ENCODE results near the gene MGAT1. TPM values are rescaled to one million over a fixed set of nuclear protein-coding genes. Genes with fewer than 3 reads are reported as not detected.
A peak's percentile ranks its signal among the peaks of the same experiment; 100 is the strongest.
"Not testable (repeated sequence)": the region's sequence is repeated elsewhere in the genome, so short reads cannot be mapped to it uniquely, and the experiment has no call there.

MGAT1 gene
- total RNA-seq, 2 donors from 2014 or later = 101 to 115 TPM

DNA sequence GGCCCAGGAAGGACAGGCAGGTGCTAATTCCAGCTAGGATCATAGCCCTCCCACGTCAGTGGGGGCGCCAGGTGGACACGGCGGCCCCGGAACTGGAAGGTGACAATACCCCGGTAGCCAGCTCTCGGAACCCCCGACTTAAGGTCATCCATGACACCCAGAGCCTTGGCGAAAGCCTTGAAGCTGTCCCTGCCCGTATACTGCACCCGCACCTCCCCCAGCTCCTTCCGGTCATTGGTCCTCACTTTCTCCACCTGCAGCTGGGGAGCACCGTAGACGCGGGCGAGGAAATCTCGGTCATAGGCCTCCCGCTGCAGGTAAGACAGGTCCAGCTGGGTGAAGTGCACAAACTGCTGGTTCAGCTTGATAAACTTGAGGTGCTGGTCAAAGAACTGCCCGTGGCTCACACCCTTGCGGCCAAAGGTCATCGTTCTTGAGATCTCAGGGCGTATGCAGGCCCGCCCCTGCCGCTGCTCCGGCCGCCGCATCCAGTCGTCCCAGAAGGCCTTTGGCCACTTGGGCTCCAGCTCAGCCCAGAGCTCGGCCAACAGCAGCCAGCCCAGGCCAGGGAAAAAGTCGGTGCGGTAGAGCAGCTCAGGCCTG lies 10.9 kb downstream of the MGAT1 start:
- no peak overlapping the region for H3K27ac ChIP-seq
- TF ChIP-seq, protein P1, sequence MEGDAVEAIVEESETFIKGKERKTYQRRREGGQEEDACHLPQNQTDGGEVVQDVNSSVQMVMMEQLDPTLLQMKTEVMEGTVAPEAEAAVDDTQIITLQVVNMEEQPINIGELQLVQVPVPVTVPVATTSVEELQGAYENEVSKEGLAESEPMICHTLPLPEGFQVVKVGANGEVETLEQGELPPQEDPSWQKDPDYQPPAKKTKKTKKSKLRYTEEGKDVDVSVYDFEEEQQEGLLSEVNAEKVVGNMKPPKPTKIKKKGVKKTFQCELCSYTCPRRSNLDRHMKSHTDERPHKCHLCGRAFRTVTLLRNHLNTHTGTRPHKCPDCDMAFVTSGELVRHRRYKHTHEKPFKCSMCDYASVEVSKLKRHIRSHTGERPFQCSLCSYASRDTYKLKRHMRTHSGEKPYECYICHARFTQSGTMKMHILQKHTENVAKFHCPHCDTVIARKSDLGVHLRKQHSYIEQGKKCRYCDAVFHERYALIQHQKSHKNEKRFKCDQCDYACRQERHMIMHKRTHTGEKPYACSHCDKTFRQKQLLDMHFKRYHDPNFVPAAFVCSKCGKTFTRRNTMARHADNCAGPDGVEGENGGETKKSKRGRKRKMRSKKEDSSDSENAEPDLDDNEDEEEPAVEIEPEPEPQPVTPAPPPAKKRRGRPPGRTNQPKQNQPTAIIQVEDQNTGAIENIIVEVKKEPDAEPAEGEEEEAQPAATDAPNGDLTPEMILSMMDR (IDR thresholded peaks at IDR 0.05) = no peak
- peak; percentile 17 for DNase-seq
- H3K9ac ChIP-seq (ENCODE audit: low read depth in 2 of 2, low read length in 2 of 2) = no peak overlapping the region
- no peaks in the 10 kb centered on the region for H3K27me3 ChIP-seq
- H3K4me3 ChIP-seq = no peak overlapping the region
- intact Hi-C loops (cut with DNase I) = no loop called here
- H3K4me1 ChIP-seq = no peaks in the 10 kb centered on the region
- H3K9me3 ChIP-seq = no peaks in the 10 kb centered on the region
- peaks cover 17% of the 10 kb centered on the region for H3K36me3 ChIP-seq

DNA sequence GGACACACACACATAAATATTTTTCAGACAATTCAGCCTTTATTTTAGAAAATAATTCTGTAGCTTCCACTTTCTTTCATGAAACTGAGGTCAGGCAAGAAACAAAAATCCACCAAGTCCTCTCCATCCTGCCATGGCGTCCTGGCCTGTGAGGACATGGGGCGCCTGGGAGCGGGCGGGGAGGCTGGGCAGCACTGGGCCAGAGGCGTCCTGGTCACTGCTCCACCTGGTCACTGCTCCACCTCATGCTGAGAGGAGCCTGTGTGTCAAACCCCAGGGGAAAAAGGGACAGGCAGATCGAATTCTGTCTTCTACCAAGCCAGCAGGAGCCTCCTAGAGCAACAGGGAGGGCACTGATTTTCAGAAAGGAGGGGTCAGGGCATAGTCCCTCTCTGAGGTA lies 12.1 kb downstream of the MGAT1 start:
- H3K4me1 ChIP-seq = no peaks in the 10 kb centered on the region
- H3K4me3 ChIP-seq = no peak overlapping the region
- no peaks in the 10 kb centered on the region for H3K27me3 ChIP-seq
- H3K9me3 ChIP-seq = no peaks in the 10 kb centered on the region
- H3K36me3 ChIP-seq = peaks cover 17% of the 10 kb centered on the region
- TF ChIP-seq, protein P1 (IDR thresholded peaks at IDR 0.05) = no peak
- H3K9ac ChIP-seq (ENCODE audit: low read depth in 2 of 2, low read length in 2 of 2) = no peak overlapping the region
- intact Hi-C loops (cut with DNase I) = no loop called here
- DNase-seq = no peak
- no peak overlapping the region for H3K27ac ChIP-seq

DNA sequence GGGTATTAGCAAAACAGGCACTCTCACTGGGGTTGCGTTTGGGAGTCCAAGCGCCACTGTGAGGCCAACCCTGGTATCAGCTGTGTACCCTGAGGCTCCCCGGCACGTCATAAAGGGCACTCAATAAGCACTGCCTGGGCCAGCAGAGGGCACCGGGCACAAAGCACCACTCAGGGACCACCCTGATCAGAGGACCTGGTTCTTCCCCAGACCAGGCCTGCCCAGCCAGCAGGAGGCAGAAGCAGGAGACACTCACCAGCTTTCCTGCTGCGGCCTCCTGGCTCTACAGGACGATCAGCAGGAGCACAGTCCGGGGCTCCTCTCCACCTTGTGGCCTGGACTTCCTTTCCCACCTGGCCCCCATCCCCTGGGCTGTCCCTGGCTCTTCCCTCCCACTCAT lies 12.6 kb downstream of the MGAT1 start:
- Histone ChIP-seq H3K9me3 (no peaks in the 10 kb centered on the region), H3K36me3 (peaks cover 17% of the 10 kb centered on the region), H3K4me1 (no peaks in the 10 kb centered on the region), H3K9ac (ENCODE audit: low read depth in 2 of 2, low read length in 2 of 2) (no peak overlapping the region), H3K4me3 (no peak overlapping the region), H3K27me3 (no peaks in the 10 kb centered on the region), H3K27ac (no peak overlapping the region)
- TF ChIP-seq, protein P1 (IDR thresholded peaks at IDR 0.05) = no peak
- intact Hi-C loops (cut with DNase I) = no loop called here
- peak; percentile 17 for DNase-seq

DNA sequence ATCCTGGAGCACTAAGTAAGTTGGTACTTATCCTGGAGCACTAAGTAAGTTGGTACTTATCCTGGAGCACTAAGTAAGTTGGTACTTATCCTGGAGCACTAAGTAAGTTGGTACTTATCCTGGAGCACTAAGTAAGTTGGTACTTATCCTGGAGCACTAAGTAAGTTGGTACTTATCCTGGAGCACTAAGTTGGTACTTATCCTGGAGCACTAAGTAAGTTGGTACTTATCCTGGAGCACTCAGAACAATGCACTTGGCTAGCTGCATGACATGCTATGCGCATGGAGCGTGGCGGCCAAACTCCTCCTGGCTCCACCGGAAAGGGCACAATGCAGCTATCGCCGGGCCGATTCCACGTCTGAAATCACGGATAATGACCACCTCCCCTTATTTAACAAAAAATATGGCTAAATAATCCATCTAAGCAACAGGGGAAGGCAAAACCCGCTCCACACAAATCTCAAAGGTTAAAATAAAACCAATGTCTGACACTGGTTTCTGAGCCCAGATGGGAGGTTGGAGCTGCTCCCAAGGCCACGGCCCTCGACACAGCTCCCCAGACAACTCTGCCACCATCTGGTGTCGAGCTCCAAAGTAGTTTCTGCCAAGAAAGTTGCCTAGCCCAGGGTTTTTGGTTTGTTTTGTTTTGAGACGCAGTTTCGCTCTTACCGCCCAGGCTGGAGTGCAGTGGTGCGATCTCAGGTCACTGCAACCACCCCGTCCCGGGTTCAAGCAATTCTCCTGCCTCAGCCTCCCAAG lies 13.8 kb downstream of the MGAT1 start:
- peaks cover 17% of the 10 kb centered on the region for H3K36me3 ChIP-seq
- not testable (repeated sequence) for H3K27me3 ChIP-seq; H3K4me1 ChIP-seq; DNase-seq; H3K9ac ChIP-seq (ENCODE audit: low read depth in 2 of 2, low read length in 2 of 2); H3K27ac ChIP-seq; H3K9me3 ChIP-seq; H3K4me3 ChIP-seq
- intact Hi-C loops (cut with DNase I) = loop anchor here (10.0 kb wide), 1 partner anchor 376 kb away; no protein-coding TSS in a partner anchor

DNA sequence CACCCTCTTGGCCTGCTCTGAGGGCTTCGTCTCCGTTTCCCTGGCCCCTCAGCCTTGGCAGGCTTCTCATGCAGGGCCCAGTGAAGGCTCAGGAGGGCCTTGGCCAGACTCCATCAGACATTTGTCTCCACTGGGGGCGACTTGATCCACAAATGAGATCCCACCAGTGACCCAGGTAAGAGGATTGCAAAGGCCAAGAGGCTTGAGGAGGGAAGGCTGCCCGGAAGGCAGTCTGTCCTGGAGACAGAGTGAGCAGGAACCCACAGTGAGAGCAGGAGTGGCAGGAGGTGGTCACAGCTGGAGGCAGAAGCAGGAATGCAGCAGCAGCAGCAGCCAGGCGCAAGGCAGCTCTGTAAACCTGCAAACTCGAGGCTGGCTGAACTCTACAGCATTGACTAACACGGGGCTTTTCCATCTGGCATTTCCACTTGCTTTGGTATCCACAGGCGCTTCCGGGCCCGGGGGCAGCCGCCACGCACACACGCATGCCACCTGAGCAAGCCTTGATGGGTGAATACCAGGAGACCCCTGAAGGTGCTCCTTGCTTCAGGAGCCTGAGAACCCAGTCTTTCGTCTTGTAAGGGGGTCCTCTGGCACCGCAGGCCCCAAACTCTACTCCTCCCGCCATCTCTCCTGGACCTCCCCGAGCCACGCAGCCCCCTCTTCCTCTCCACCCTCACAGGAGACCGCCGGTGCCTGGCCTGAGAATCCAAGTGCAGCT lies 14.7 kb downstream of the MGAT1 start:
- peaks cover 16% of the 10 kb centered on the region for H3K36me3 ChIP-seq
- DNase-seq = peak; percentile 17
- H3K9ac ChIP-seq (ENCODE audit: low read depth in 2 of 2, low read length in 2 of 2) = no peak overlapping the region
- H3K4me3 ChIP-seq = no peak overlapping the region
- intact Hi-C loops (cut with DNase I) = loop anchor here (10.0 kb wide), 1 partner anchor 377 kb away; no protein-coding TSS in a partner anchor
- TF ChIP-seq, protein P1 (IDR thresholded peaks at IDR 0.05) = no peak
- H3K27me3 ChIP-seq = no peaks in the 10 kb centered on the region
- no peaks in the 10 kb centered on the region for H3K9me3 ChIP-seq
- no peak overlapping the region for H3K27ac ChIP-seq
- H3K4me1 ChIP-seq = no peaks in the 10 kb centered on the region
